HG03432 (cell line): Measurements from ENCODE around the gene KCNQ5.
A peak's percentile ranks its signal among the peaks of the same experiment; 100 is the strongest.

Source experiments
- ATAC-seq: cut with Tn5 transposase; IDR thresholded peaks from one replicate; pipeline ENCODE4 v1.9.1; 2021; ENCODE audit warnings: mild to moderate bottlenecking, moderate library complexity; ENCODE audit not compliant: unreplicated experiment

The KCNQ5 gene

GRCh38 chr6:72832271-72832670 lies 210.4 kb downstream of the KCNQ5 start:
- ATAC-seq: no peak

DNA sequence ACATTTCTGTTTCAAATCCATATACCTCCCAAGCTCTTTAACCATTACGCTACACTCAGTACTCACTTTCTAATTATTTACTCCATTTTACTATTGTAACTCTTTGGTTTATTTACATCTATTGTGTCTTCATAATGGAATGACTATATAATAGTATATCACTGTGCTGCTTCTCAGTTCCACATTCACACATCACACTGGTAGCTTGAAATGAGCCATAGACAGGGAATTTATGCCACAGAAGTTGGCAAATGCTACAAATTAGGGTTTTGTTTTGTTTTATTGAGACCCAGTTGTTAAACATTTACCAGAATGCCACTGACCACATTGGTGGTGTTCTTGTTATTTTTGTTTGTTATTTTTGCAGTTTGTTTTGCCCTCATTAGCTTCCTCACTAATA lies 213.9 kb downstream of the KCNQ5 start:
- ATAC-seq: no peak

DNA sequence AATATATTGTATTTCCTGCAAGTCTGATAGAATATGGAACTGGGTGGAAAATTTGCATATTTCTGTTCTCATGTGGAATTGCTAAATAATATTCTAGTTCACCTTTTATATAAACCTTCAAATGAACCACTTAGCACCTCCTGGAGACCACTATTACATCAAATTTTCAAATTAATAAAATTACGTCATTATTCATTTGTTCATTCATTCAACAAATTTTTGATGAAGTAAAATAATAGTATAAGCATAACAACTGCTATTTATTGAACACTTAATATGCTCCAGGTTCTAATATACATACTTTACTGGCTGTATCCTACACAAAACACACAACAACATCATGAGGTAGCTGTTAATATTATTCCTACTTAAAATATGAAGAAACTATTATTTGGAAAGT lies 215.1 kb downstream of the KCNQ5 start:
- ATAC-seq: no peak

- ATAC-seq: no peak
Observed at GRCh38 chr6:72841195-72841594, 219.3 kb downstream of the KCNQ5 start.

DNA sequence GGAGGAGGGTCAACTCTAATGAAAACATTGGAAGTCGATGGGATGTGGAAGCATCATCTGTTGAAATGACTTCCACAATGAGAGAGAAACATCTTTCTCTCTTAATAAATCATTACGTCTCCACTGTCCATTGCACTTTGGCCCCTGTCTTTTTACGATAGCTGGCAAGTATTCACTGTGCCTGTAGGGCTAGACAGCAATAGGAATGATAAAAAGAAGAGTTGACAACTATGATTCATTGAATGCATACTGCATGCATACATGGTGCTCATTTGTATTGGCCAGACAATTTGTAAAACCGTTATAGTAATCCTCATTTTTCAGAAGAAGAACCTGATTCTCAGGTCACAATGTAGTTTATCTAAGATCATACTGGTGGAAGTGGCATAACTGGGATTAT lies 220.3 kb downstream of the KCNQ5 start:
- no peak for ATAC-seq

- no peak for ATAC-seq
Observed at GRCh38 chr6:72844614-72845013, 222.8 kb downstream of the KCNQ5 start.

DNA sequence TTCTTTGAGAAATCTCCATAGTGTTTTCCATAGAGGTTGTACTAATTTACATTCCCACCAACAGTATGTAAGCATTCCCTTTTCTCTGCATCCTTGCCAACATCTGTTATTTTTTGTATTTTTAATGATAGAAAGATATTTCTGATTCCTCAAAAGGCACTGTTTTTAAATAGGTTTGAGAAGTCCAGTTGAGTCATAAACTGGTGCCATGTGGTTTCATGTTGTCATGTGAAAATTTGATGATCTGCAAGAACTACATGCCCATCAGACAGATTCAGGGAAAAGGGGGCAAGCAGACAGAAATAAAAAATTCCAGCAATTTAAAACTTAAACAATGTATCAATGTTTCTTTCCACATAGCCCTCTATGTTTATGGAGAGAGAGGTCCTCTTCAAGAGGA lies 227.5 kb downstream of the KCNQ5 start:
- no peak for ATAC-seq

GRCh38 chr6:72850040-72850439 lies 228.2 kb downstream of the KCNQ5 start:
- ATAC-seq: no peak

GRCh38 chr6:72850469-72850868 lies 228.6 kb downstream of the KCNQ5 start:
- ATAC-seq: no peak

GRCh38 chr6:72855471-72855870 lies 233.6 kb downstream of the KCNQ5 start:
- no peak for ATAC-seq

- no peak for ATAC-seq
Observed at GRCh38 chr6:72856801-72857200, 234.9 kb downstream of the KCNQ5 start.

DNA sequence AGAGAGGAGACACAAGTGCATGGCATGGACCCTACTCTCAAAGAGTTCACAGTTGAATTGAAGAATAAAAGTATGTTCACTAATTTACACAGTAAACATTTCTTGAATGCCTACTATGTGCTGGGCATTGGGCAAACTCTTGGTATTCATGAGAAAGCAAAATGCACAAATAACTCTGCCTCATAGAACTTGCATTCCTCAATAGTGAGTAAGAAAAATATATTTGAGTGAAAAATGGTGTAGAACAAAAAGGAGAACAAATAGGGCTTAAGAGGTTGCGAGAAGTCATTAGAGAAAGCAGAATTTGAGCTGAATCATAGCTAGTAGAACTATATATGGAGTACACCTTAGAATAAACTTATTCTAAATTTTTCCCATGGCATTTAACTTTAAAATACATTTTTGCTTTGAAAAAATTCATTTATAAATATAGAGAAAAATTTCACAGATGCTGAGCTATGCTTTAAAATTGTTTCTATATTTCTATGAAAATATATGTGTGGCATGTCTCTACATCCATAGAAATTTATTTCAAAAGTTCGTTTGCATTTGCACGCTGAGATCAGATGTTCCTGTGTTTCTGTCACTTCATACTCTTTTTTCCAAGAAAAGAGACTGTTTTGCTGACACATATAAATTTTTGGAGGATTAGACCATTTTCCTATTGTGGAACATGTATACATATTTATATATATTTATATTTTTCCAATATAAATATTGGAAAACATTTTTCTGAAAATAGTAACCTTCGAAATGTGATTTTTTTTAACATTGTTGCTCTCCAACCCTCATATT lies 236.1 kb downstream of the KCNQ5 start:
- no peak for ATAC-seq

GRCh38 chr6:72861059-72861458 lies 239.2 kb downstream of the KCNQ5 start:
- no peak for ATAC-seq

DNA sequence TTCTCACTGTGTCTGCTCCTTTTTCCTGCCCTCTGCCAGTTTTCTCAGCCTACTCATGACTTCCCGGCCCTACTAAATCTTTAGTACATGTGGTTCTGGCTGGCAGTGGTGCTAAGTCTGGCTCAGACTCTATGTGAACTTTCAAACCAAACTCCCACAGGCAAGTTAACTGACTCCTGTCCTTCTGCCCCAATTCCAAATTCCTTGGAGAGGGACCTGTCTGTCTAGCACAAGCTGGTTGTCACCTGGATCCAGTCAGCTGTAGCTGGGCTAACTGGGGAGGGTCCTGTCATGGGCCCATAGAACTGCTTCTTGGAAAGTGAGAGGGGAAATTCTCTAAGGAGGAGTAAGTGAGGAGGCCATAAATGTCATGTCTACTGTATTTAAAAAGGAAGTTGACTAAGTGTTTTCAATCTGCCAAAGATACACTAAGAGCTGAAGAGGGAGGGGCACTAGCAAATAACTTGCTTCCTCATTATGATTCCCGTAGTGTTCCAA lies 240.1 kb downstream of the KCNQ5 start:
- ATAC-seq: peak; percentile 79

GRCh38 chr6:72863131-72863530 lies 241.3 kb downstream of the KCNQ5 start:
- no peak for ATAC-seq

DNA sequence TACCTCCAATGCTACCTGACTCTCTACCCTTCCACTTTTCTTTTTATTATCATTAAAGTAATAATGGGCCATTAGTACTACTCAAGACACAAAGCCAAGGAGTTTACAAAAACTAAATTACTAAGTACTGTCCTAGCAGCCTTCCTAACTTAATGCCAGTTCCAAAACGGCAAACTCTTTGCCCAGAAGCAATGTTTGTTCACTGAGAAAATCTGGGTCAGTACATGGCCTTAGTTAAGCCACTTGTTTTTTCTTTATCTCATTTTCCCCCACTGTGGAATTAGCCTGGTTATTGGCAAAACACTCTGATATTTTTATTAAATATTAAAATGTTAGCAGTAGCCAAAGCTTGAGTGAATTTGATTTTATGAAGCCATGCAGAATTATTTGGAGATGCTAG lies 242.4 kb downstream of the KCNQ5 start:
- ATAC-seq: no peak

- ATAC-seq: no peak
Observed at GRCh38 chr6:72864799-72865198, 242.9 kb downstream of the KCNQ5 start.

DNA sequence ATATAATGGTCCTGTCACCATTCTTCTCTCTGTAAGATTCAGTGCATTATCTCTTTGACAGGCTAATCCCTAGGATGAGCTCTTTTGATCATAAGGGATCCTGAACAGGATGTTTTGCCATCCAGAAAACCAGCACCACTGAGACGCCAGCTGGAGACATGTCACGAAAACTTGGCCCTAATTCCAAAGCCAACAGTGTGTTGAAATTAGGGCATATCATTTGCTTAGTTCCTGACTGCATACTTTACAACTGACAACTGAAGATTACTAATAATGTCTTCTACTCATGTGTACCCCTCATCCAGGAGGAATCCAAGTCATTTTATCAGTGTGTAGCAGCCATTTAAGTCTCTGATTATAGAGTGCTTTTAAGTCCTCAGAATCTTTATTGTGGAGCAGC lies 243.6 kb downstream of the KCNQ5 start:
- ATAC-seq: no peak

- ATAC-seq: no peak
Observed at GRCh38 chr6:72869621-72870020, 247.8 kb downstream of the KCNQ5 start.

DNA sequence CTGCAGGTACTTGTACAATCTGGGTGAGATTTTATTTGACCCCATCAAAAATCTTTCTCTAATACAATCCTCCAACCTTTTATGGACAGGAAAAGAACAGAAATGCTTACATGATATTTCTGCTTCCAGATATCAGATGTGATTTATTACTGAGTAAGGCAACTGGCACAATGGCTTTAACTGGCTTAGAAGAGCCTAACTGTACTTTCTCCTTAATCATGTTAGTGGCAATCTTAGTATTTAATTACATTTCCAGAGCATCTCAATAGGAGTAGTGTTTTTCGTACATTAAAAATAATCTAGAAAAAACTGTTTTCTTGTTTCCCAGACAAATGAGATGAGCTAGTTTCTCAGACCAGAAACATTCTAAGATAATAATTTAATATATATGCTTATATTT lies 251.6 kb downstream of the KCNQ5 start:
- ATAC-seq: no peak

DNA sequence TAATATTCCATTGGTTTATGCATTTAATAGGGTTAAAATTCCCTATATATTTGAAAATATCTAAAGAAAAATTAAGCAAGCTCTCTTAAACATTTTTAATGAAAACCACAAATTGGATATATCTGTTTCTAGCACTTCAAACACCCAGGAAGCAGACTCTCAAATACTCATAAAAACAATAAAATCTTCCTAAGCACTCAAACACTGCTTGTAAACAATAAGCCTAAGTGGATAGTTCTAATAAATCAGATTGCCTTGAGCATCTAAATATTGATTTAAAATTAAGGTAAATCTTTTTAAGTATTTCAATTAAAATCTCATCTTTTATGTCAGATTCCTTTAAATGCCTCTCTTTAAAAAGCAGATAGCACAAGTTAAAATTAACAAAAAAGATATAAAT lies 254.4 kb downstream of the KCNQ5 start:
- no peak for ATAC-seq

DNA sequence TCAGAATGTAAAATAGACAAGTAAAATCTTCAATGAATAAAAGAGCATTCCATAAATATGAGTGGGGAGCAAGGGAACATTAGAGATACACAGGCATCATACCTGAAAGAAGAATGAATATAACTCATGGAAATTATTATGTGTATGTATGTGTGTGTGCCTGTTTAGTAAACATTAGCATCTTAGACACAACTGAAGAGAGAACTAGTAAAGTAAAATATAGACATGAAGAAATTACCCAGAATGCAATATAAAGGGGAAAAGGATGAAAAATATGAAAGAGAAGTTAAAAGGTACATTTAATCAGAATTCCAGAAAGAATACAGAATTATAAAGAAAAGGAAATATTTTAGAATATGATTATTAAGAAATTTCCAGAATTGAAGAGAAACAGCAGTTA lies 264.3 kb downstream of the KCNQ5 start:
- no peak for ATAC-seq

DNA sequence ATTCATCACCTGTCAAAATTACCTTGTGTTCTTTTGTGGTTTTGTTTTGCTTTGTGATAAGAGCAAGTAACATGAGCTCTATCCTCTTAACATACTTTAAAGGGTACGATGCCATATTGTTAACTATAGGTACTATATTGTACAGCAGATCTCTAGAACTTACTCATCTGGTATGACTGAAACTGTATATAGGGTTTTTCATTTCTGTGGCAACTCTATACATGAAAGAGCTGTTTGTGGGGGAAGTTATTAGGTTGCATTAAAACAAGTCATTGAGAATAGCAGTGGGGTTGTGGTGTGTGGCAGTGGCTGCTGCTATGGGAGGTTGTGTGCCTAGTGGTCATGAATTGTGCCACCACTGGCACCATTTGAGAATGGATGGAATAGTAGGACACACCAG lies 268.4 kb downstream of the KCNQ5 start:
- ATAC-seq: no peak
